Measurements from ENCODE around the gene THBS2.
"Not testable (repeated sequence)": the region's sequence is repeated elsewhere in the genome, so short reads cannot be mapped to it uniquely, and the experiment has no call there.

Gene THBS2

GRCh38 chr6:169271158-169271876 is 17.7 kb upstream of the THBS2 start:
- no peak for DNase-seq

GRCh38 chr6:169270077-169270380 is 16.4 kb upstream of the THBS2 start:
- DNase-seq = not testable (repeated sequence)

GRCh38 chr6:169269180-169270076 is 15.8 kb upstream of the THBS2 start:
- no peak for DNase-seq

- no peak for DNase-seq
Observed at GRCh38 chr6:169268276-169268675, 14.6 kb upstream of the THBS2 start.

- DNase-seq = no peak
Observed at GRCh38 chr6:169266746-169267591, 13.3 kb upstream of the THBS2 start.

GRCh38 chr6:169266261-169266660 is 12.6 kb upstream of the THBS2 start:
- DNase-seq = no peak

- no peak for DNase-seq
Observed at GRCh38 chr6:169265486-169266131, 12.0 kb upstream of the THBS2 start.

- DNase-seq = no peak
Observed at GRCh38 chr6:169263836-169264608, 10.4 kb upstream of the THBS2 start.

GRCh38 chr6:169263374-169263773 is 9.7 kb upstream of the THBS2 start:
- no peak for DNase-seq

- not testable (repeated sequence) for DNase-seq
Observed at GRCh38 chr6:169262602-169263001, 9.0 kb upstream of the THBS2 start.

GRCh38 chr6:169256518-169256917 is 2.9 kb upstream of the THBS2 start:
- DNase-seq = no peak

- DNase-seq = no peak
Observed at GRCh38 chr6:169256061-169256460, 2.4 kb upstream of the THBS2 start.

GRCh38 chr6:169255643-169256042 is 2.0 kb upstream of the THBS2 start:
- DNase-seq = no peak

- no peak for DNase-seq
Observed at GRCh38 chr6:169254456-169255316, 1.0 kb upstream of the THBS2 start.

GRCh38 chr6:169252505-169253189 is 999 bp downstream of the THBS2 start:
- DNase-seq = no peak

GRCh38 chr6:169251822-169252504 is 1.7 kb downstream of the THBS2 start:
- no peak for DNase-seq

GRCh38 chr6:169251371-169251802 is 2.3 kb downstream of the THBS2 start:
- no peak for DNase-seq

- no peak for DNase-seq
Observed at GRCh38 chr6:169250660-169251059, 3.0 kb downstream of the THBS2 start.

GRCh38 chr6:169249057-169249456 is 4.6 kb downstream of the THBS2 start:
- no peak for DNase-seq

- no peak for DNase-seq
Observed at GRCh38 chr6:169248521-169248971, 5.1 kb downstream of the THBS2 start.
